ENCODE data around the gene MATR3.
"Not testable (repeated sequence)": the region's sequence is repeated elsewhere in the genome, so short reads cannot be mapped to it uniquely, and the experiment has no call there.

Gene MATR3, protein sequence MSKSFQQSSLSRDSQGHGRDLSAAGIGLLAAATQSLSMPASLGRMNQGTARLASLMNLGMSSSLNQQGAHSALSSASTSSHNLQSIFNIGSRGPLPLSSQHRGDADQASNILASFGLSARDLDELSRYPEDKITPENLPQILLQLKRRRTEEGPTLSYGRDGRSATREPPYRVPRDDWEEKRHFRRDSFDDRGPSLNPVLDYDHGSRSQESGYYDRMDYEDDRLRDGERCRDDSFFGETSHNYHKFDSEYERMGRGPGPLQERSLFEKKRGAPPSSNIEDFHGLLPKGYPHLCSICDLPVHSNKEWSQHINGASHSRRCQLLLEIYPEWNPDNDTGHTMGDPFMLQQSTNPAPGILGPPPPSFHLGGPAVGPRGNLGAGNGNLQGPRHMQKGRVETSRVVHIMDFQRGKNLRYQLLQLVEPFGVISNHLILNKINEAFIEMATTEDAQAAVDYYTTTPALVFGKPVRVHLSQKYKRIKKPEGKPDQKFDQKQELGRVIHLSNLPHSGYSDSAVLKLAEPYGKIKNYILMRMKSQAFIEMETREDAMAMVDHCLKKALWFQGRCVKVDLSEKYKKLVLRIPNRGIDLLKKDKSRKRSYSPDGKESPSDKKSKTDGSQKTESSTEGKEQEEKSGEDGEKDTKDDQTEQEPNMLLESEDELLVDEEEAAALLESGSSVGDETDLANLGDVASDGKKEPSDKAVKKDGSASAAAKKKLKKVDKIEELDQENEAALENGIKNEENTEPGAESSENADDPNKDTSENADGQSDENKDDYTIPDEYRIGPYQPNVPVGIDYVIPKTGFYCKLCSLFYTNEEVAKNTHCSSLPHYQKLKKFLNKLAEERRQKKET

DNA sequence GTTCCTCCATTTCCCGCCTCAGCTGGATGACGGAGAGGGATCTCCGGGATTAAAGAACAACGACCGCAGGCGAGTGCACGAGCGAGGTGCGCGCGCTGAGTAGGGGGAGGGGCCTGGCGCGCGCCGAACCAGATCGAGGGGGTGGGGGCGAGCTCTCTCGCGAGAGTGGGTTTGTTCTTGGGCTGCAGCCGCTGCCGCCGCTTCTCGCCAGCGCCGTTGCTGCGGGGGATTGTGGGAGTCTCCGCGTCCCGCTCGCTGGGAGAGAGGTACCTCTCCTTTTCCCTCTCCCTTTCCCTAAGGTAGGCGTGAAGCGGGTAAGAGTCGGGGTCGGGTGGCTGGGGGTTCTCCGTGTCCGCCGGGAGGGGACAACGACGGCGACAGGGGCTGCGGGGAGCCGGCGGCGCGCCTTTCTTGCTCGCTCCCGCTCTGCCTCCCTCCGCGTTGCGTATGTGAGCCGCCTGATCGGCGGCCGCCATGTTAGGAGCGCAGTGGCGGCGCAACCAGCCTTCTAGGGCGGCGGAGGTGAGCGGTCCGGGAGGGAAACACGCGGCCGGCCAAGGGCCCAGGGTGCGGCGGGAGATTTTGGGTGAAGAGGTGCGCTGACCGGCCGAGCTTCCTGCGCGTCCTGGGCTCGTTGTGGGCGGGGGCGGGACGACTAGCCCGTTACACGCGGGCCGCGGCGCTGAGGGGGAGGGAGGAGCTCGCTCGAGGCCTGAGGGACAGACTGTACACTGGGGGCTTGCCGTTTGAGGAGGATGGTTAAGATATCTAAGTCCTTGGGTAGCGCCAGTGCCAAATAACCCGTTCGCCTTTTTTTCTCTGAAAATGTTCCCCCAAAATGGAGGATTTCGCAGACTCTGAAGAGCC, at the start of gene MATR3:
Gene MATR3, plus strand, starts transcription at position 234 of the 867 bp plus-strand sequence. CDS start 13,676 bp downstream, outside the sequence.
- in situ Hi-C loops (cut with HindIII; ENCODE audit: low sequenced_read_pairs) = no loop called here

DNA sequence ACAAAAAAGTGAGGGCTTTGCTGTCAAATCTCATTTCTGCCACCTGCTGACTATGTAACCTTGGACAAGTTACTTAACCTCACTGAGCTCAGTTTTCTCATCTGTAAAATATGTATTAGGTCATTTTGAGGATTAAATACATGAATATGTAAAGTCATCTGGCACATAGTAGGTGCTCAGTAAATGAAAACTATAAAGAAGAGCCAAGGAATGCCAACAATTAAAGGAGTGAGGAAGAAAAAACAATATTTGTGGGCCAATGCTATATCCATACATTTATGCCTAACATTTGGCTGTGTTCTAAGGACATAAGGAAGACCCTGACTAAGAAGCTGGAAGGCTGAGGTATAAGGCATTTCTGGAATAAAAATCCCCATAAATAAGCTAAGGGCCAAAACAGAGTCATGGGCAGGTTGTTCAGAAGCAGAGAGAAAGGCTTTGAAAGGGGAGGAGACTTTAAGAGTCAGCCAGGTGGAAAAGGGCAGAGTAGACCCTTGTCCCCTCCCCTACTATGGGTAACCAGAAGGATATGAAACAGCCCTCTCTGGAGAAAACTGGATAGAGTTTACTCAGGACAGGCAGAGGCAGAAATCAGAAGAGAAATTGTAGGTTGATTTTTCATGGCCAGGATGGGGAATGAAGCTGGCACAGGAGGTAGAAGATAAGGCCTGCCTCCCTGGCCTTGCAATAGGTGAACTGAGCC, 47.8 kb upstream of the MATR3 start:
- in situ Hi-C loops (cut with HindIII; ENCODE audit: low sequenced_read_pairs) = no loop called here

DNA sequence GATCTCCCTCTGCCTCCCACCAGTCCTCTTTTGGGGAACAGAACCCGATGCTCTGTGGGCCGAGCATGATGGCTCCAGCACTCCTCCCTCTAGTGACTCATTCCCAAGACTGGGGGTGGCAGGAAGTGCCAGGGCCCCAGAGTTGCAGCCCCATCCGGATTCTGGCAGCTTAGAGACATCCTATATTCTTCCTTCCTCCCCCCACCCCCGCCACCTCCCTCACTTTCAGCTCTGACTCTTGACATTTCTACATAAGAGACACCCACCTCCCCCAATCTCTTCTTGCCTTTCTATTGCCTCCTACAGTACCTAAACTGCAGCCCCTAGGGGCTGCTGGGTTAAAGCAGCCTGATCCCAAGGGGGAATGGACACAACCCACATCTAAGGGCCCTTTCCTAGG, 47.1 kb upstream of the MATR3 start:
- in situ Hi-C loops (cut with HindIII; ENCODE audit: low sequenced_read_pairs) = no loop called here

DNA sequence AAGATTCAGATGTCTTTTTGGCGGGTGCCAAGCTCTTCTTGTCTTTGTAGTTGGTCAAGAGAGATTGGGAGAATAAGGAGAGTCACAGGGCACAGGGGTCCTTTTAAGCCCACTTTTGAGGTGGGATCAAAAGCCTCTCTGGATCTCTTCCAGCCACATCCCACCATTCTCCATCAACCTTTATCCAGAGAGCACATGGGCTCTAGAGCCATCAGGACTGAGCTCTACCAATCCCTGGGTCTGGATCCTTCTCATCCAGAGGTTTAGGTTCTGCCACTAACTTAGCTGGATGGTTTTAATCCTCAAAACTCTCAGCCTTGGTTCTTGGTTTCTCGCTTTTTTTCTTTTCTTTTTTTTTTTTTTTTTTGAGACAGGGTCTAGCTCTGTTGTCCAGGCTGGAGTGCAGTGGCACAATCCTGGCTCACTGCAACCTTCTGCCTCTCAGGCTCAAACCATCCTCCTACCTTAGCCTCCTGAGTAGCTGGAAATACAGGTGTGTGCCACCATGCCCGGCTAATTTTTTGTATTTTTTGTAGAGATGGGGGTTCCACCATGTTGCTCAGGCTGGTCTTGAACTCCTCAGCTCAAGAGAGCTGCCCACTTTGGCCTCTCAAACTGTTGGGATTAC, 44.6 kb upstream of the MATR3 start:
- in situ Hi-C loops (cut with HindIII; ENCODE audit: low sequenced_read_pairs) = no loop called here

DNA sequence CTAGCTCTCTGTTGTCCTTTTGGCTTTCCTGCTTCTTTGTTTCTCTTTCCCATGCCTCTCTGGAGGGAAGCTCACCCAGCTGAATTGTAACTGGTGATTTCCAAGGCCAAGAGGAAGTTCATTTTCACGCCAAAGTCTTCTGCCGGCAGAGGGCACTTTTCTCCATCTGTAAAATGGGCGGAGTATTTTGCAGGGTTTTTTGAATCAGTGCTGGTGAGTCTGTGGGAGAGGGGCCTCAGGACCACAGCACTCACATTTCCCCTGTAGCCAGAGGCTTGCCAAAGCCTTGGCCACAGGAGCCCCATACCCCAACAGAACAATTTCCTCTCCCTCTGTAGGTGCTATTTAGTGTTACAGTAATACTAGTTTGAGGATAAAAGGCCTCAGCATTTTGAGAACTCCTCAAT, 42.3 kb upstream of the MATR3 start:
- in situ Hi-C loops (cut with HindIII; ENCODE audit: low sequenced_read_pairs) = no loop called here

DNA sequence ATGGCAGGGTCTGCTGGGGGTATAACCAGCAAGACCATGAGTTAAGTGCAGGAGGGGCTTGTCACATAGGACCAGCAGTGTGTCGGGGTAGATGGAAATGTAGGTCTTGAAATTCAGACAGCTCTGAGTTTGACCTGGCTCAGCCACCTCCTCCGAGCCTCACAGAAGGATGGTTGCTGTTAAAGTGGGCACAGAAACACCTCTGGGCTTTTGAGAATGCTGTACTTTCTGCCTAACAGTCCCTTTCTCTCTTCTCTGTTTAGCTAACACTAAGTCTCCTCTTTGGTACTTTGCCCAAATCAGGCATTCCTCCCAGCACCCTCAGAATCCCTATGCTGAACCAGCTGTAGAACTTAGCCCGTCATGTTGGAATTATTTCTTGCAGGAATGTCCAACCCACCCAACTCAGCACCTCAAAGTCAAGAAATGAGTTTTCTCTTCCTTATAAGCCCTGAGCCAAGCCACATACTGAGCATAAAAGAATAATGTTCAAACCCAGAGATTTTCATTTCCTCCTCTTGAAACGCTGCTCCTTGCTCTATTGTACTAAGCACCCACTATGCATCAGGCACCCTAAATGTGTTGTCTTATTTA, 41.7 kb upstream of the MATR3 start:
- in situ Hi-C loops (cut with HindIII; ENCODE audit: low sequenced_read_pairs) = no loop called here

DNA sequence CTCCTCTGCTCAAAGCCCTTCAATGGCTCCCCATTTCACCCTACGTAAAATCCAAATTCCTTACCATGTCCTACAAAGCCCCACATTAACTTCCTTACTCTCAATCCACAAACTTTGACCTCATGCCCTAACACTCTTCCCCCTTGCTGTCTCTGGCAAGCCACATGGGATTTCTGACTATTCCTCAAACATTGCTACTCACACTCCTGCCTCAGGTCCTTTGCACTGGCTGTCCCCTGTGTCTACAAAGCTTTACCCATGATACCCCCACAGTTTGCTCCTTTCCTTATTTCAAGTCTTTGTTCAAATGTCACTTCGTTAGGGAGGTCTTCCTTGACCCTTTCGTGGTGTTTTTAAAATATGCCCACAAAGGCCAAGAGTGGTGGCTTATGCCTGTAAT, 40.4 kb upstream of the MATR3 start:
- in situ Hi-C loops (cut with HindIII; ENCODE audit: low sequenced_read_pairs) = no loop called here

DNA sequence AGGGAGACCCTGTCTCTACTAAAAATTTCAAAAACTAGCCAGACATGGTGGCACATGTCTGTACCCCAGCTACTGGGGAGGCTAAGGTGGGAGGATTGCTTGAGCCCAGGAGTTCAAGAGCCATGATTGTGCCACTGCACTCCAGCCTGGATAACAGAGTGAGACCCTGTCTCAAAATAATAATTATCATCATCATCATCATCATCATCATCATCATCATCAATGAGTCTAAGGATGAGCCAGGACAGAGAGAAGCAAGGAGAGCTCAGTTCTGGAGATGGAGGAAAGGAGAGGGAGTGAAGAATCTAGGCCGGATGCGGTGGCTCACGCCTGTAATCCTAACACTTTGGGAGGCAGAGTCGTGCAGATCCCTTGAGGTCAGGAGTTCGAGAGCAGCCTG, 36.7 kb upstream of the MATR3 start:
- in situ Hi-C loops (cut with HindIII; ENCODE audit: low sequenced_read_pairs) = no loop called here

DNA sequence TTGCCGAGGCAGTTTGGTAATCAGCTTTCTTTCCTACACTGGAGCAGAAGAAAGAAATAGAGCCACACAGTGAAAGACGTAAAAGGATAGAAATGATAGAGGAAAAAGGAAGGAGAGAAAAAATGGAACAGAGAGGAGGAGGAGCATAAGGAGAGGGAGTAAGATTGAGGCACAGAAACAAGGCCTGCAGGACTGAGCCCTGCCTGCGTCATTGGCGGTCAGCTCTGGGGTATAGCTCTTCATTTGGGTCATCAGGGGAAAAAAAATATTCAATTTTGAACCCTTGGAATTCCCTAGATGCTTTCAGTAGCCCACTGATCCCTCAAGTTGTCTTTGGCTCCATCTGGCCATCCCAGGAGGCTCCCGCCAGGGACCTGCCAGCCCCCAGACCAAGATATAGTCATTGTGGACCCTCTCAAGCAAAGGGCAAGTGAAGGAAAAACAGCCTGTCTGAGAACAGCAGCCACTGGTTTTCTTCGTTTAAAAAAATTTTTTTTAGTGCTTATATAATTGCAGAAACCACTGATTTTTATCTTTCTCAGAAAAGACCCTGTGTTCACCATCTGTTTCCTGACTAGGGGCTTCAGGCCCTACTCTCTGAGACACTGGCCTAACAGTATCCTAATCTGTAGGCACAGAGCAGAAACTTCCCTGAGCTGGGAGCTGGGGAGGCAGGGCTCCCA, 31.3 kb upstream of the MATR3 start:
- in situ Hi-C loops (cut with HindIII; ENCODE audit: low sequenced_read_pairs) = no loop called here

DNA sequence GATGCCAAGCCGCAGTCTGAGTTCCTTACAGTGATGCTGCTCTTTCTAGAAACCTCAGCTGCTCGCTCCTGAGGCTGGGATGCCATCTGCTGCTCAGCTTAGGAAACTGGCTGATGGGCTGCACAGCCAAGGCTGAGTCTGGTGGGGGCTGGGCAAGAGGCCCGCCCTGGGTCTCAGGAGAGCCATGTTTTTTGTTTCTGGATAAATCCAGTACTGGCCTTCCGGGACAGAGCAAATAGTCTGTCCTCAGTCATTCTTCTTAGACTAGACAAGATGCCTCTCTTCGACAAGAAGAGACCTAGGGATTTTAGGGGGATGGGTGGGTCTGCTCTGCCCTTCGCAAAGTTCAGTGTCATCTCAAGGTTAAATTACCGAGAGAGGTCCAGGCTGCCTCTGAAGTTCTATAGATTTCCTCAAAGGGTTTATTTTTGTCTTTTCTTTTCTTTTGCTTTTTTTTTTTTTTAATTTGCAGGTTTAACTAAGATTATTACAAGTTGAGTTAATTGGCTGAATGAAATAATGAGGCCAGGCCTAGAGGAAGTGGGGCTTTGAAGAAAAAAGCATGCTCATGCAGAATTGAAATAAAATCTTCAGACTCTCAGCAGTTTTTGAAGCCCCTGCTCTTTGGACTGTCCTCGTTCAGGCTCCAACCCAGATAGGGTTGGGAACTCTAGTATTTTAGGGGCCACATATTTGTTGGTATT, 30.6 kb upstream of the MATR3 start:
- in situ Hi-C loops (cut with HindIII; ENCODE audit: low sequenced_read_pairs) = no loop called here

DNA sequence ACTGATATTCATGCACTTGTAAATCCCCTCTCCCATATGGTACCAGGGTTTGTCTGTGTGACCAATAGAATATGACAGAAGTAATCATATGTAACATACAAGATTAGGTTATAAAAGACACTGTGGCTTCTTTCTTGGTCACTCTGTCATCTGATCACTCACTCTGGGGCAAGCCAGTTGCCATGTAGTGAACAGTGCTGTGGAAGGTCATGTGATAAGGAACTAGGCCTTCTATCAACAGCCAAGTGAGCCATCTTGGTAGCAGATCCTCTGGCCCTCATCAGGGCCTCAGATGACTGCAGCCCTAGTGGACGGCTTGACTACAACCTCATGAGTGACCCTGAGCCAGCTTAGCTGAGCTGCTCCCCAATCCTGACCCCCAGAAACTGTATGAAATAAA, 30.0 kb upstream of the MATR3 start:
- in situ Hi-C loops (cut with HindIII; ENCODE audit: low sequenced_read_pairs) = no loop called here

DNA sequence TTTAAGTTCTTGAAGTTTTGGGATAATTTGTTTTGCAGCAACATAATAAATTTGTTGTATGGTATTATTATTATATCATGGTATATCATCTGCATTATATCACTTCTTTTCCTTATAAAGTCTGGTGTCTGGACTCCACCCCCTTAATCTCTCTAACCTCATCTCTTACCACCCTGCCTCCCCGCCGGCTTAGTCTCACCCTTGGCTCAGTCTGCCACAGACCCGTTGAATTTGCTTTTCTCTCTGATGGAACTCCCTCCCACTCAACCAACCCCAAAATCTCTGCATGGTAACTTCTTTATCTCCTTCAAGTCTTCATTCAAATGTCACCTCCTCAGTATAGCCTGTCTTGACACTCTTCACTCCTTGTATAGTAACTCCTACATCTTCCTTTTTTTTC, 29.6 kb upstream of the MATR3 start:
- in situ Hi-C loops (cut with HindIII; ENCODE audit: low sequenced_read_pairs) = no loop called here

DNA sequence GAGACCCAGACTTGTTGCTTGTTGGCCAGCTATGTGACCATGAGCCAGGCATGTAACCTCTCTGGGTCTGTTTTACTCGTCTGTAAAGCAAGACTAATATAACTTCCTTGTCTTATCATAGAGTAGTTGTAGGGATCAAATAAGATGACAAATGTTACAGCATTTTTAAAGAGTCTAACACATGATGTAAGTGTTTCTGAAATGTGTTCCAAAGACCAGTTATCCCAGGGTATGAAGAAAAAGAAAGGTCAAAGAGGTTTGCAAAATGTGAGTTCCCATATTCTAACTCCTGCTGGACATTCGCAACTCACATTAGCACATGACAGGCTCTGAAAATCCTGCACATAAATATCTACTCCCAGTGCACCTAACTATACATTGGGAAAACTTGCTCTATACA, 28.5 kb upstream of the MATR3 start:
- in situ Hi-C loops (cut with HindIII; ENCODE audit: low sequenced_read_pairs) = no loop called here

DNA sequence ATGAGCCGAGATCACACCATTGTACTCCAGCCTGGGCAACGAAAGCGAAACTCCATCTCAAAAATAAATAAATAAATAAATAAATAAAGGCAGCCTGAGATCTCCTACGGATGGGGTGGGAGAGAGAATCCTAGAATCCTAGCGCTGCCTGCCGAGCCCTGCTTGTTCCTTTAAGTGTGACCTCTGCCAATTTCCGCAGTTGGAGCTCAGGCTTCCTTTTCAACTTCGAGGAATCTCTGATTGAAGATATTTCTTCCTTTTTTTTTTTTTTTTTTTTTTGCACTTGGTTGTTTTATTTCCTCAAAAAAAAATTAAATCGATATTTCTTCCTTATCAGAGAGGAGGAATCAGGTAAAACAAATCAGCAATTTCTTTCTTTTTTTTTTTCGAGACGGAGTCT, 27.3 kb upstream of the MATR3 start:
- in situ Hi-C loops (cut with HindIII; ENCODE audit: low sequenced_read_pairs) = no loop called here

DNA sequence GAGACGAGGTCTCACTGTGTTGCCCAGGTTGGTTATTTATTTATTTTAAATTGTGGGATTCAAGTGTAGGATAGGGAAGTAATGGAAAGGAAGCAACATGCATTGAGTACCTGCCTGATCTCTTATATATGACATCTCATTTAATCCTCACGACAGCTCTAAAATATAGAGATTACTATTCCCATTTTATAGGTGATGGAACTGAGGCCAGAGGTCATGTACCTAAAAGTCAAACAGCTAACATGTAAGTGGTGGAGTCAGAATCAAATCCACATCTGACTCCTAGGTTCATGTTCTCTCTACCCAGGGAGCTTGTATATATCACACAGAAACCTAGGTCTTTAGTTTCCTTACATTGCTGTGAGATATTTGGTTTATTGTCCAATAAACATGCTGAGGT, 26.1 kb upstream of the MATR3 start:
- in situ Hi-C loops (cut with HindIII; ENCODE audit: low sequenced_read_pairs) = no loop called here

DNA sequence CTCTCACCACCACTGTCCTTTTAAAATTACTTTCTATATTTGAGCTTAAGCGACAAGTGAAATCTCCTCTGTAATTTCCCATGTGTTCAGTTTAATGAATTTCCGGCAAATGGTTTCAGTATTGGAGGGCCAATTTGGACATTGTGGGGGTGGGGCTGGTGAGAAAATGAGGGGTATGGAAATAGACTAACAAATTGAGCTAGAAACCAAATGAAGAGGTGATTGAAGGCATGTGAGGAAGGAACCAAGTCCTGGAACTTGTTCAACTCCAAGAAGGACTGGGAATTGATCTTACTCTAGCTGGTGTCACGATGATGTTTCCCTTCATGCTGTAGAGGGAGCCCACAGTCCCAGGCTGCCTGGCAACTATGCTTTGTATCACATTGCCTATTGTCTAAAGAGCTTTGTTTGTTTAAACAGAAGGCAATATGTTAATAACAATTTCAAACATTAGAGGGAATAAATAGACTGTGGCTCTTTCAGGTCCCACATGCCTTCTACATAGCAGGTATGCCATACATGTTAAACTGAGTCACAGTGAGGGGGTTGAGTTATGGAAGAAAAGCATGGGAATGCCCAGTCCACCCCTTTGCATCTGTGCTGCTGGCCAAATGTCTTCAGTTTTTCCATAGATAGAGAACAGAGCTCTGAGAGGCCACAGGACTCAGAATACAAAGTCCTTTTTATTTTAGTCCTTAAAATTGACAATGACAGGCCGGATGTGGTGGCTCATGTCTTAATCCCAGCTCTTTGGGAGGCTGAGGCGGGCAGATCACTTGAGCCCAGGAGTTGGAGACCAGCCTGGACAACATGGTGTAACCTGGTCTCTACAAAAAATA, 25.0 kb upstream of the MATR3 start:
- in situ Hi-C loops (cut with HindIII; ENCODE audit: low sequenced_read_pairs) = no loop called here

DNA sequence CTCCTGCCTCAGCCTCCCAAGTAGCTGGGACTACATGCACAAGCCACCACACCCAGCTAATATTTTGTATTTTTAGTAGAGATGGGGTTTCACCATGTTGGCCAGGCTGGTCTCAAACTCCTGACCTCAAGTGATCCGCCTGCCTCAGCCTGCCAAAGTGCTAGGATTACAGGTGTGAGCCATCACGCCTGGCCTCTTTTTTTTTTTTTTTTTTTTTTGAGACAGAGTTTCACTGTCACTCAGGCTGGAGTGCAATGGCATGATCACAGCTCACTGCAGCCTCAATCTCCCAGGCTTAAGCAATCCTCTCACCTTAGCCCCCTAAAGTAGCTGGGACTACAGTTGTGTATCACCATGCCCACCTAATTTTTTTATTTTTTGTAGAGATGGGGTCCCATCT, 22.8 kb upstream of the MATR3 start:
- in situ Hi-C loops (cut with HindIII; ENCODE audit: low sequenced_read_pairs) = not testable (repeated sequence)

Data from DLD1 (cell line).